Stimulated activated CD4-positive, alpha-beta T cell treated with anti-CD3 and anti-CD28 coated beads, TNF-alpha, amount 100 ng/mL, for 24 hours (primary cell): ENCODE data around the gene UCP1.

Experiments used
- DNase-seq, 3 experiments: peaks; one replicate each; pipeline ENCODE4 v3.0.0-alpha.2; 2020; ENCODE audit warnings: low read depth in 3 of 3

Gene UCP1, protein sequence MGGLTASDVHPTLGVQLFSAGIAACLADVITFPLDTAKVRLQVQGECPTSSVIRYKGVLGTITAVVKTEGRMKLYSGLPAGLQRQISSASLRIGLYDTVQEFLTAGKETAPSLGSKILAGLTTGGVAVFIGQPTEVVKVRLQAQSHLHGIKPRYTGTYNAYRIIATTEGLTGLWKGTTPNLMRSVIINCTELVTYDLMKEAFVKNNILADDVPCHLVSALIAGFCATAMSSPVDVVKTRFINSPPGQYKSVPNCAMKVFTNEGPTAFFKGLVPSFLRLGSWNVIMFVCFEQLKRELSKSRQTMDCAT

GRCh38 chr4:140568507-140569306 lies at the start of gene UCP1:
Gene UCP1, minus strand, starts transcription at chr4:140568961. Its CDS starts 232 bp downstream, at chr4:140568729.
- no peak for DNase-seq

DNA sequence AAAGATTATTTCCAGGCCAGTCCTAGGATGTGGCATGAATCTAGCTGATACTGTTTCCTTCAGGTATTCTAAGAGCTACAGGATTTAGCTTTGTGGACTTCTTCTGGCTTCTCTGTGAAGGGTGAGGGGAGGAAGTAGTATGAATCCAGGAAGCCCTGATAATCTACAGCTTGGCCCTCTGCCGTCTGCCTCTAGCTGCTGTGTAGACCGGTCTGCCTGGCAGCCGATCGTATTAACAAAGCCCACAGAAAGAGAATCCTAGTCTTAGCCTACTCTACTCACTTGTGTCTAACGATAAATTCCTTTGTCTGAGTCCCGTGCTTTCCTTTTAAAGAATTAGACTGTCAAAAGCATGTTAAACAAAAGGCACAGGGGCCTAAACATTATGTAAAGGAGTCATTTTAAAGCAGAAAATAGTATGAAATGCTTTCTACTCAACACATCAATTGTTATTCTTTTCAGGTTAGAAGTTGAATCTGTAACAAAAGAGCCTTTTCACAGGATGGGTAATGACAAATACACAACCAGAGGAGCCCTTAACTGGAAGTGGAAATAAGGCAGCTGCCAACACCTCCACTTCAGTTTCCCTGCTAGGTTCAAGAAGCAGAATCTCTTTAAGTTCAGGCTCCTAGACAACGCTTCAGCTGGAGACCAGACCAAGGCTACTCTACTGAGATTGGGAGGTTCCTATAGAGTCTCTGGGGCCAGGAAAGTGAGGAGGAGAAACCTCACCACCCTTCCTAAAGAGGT lies 48.9 kb upstream of the UCP1 start:
- DNase-seq: no peak

DNA sequence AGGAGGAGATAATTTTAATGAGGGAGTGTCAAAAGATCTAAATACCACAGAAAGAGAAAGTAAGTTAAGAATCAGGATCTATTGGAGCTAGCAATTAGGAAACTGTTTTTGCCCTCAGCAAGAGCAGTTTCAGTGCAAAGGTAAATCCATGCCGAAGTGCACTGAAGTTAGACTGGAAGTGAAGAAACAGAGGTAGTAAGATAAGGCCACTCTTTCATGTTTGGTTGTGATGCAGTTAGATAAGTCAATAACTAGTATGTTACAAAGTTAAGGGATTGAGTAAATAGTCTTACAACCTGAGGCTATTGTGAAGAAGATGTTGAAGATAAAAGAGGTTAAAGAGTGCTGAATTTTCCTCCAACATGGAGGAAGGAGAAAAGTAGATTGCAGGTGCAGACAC lies 46.7 kb upstream of the UCP1 start:
- no peak for DNase-seq

DNA sequence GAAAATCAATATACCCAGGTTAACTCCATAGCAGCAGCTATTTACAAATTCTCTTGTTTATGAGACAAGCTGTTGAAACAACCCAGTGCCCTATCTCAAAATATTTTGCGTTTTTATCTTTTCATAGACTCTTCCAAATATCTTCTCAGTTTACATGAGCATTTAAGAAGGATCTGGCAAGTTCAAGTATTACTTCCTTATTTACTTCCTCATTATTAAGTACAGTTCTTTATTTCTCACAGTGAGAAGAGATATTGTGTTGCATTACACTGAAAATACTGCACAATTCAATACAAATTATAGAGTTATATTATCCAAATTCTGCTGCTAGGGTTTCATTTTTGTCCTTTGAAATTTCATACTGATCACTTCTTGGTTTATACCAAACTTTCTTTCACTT lies 43.6 kb upstream of the UCP1 start:
- DNase-seq: no peak

- DNase-seq: no peak
Observed at GRCh38 chr4:140611854-140612253, 43.1 kb upstream of the UCP1 start.

- no peak for DNase-seq
Observed at GRCh38 chr4:140609548-140610425, 41.0 kb upstream of the UCP1 start.

GRCh38 chr4:140607852-140608251 lies 39.1 kb upstream of the UCP1 start:
- no peak for DNase-seq

- DNase-seq: no peak
Observed at GRCh38 chr4:140604544-140604943, 35.8 kb upstream of the UCP1 start.

- no peak for DNase-seq
Observed at GRCh38 chr4:140603286-140603685, 34.5 kb upstream of the UCP1 start.

DNA sequence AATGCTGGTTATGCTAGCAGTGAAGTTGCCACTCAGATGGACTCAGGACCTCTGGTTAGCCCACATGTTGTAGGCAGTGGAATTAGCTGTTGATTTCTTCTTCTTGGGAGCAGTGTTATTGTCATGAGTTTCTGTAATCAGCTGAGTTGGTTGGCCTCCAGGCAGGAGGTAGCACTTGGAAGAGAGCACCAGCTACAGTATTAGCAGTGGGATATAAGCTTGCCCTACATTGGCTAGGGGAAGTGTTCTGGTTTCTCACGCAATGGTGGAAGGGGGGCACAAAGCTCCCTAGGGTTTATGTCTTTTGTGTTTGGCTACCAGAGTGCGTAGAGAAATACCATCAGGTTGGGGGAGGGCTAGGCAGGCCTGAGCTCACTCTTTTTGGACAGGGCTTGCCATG lies 34.0 kb upstream of the UCP1 start:
- DNase-seq: no peak

GRCh38 chr4:140600408-140600807 lies 31.6 kb upstream of the UCP1 start:
- DNase-seq: no peak

GRCh38 chr4:140595065-140595464 lies 26.3 kb upstream of the UCP1 start:
- no peak for DNase-seq

DNA sequence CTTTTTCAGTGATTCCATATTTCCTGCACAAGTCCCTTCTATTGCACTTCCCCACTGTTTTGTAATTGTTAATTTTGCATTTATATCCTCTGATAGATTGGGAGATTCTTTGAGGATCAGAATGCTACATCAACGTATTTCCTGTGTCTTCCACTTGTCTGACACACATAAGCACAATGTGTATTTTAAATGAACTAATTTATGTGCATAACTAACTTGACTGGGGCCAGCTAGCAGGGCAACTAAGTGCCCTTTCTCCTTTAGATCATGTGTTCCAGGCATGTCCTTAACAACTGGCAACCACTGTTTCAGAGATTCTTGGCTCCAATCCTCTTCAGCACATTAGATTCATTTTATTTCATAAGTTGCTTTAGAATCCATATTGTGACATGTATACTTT lies 15.7 kb upstream of the UCP1 start:
- no peak for DNase-seq

GRCh38 chr4:140581078-140581477 lies 12.3 kb upstream of the UCP1 start:
- DNase-seq: no peak

GRCh38 chr4:140579278-140579677 lies 10.5 kb upstream of the UCP1 start:
- DNase-seq: no peak

- DNase-seq: no peak
Observed at GRCh38 chr4:140575489-140575888, 6.7 kb upstream of the UCP1 start.

GRCh38 chr4:140571620-140572019 lies 2.9 kb upstream of the UCP1 start:
- no peak for DNase-seq

- no peak for DNase-seq
Observed at GRCh38 chr4:140569307-140569638, 512 bp upstream of the UCP1 start.

DNA sequence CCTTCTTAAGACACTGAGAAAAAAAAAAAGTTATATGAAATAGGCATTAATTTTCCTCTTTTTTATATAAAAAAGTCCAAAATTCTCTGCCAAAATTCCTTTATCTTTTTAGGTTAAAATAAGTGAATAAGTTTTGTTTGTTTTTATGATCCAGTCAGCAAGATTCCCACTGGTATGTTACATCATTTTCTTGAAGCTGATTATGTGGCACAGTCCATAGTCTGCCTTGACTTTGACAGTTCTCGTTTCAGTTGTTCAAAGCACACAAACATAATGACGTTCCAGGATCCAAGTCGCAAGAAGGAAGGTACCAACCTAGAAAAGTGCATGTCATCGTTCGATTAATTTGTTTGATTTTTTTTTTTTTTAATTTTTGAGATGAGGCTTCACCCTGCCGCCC lies 9.1 kb downstream of the UCP1 start:
- DNase-seq: no peak

DNA sequence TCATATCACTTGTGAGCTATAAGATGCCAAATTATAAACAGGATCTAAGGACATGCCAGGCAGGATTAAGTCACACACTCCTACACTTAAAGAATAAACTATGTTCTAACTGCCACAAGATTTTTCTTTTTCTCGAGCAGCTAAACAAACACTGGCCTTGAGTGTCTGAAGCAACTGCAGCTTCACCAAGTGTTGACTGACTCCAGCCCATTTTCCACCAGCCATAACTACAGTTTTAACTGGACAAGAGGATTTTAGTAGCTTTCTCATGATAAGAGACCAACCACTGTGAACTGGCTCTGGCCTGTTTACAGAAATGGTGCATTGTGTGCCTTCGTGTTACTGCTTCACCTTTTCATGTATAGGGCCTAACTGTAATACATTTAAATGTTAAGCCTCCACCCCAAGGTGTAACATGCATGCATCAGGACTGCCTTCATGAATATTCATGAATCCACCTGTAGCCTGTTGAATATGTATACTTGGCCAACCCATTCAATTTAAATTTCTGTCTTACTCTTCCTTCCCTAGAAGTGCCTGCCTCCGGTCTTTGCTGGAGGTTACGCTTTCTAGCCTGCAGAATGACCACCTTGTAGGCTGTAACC lies 10.8 kb downstream of the UCP1 start:
- DNase-seq: no peak

- DNase-seq: peak in 2 of 3 experiments; percentile 18 to 19
Observed at GRCh38 chr4:140556372-140557085, 12.2 kb downstream of the UCP1 start.
